Activated CD8-positive, alpha-beta memory T cell treated with anti-CD3 and anti-CD28 coated beads, Interleukin-2, amount 50 U/mL, for 24 hours (primary cell): ENCODE data around the gene FIG4.
"Not testable (repeated sequence)": the region's sequence is repeated elsewhere in the genome, so short reads cannot be mapped to it uniquely, and the experiment has no call there.

Experiments
- DNase-seq: peaks from one replicate; pipeline ENCODE4 v3.0.0-alpha.2; 2020; ENCODE audit errors: extremely low read depth

The FIG4 gene

GRCh38 chr6:109759098-109759955 lies 68.2 kb downstream of the FIG4 start:
- DNase-seq, result no peak

DNA sequence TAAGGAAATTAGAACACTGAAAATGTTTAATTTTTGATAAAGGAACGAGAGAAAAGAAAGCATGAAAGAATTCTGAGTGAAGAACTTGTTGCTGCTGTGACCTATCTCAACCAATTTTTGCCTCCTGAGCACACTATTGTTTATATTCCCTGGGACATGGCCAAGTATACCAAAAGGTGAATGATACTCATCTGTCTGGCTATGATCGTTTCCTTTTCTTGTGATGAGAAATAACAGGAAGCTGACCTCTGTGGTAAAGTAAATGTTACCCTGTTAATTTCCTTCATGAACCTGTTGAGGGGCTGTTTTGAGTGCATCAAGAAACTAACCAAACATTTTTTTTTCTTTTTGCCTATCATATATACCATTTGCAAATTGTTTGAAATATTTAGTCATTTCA lies 69.1 kb downstream of the FIG4 start:
- no peak for DNase-seq

- DNase-seq, result no peak
These were observed 71.1 kb downstream of the FIG4 start for GRCh38 chr6:109762166-109762565.

DNA sequence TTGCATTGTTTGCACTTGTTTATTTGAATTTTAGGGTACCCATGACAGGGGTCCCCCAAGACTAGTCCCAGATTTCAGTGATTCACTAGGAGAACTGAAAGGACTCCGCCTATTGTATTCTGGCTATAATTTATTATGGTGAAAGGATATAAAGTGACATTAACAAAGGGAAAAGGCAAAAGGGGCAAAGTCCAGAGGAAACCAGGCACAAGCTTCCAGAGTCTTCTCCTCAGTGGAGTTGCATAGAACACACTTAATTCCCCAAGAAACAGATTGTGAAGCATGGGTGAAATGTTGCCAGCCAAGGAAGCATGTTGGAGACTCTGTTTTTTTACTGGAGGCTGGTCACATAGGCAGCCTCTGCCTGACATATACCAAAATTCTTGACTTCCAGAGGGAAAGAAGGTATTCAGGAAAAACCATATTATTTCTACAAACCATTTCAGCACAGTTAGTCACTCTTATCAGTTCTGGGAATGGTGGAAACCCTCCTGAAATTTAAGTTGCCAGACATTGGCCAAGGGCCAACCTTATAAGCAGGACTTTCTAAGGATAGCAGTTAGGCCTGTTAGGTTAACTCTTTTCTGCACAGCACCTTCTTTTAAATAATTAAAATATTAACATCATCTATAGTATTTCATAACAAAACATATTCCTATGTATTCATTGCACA lies 71.8 kb downstream of the FIG4 start:
- no peak for DNase-seq

DNA sequence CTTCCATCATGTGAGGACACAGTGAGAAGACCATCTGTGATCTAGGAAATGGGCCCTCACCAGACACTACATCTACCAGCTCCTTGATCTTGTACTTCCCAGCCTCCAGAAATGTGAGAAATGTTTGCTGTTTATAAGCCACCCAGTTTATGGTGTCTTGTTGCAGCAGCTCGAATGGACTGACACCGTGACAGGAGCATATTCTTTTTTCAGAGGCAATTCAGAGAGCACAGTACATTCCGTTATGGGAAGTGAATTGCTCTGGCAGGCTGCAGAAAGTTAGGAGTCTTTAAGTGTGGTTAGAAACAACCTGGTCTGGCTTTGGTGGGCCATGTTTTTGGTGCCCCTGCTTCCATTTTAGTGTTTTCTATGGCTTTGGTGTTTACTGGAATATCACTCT lies 75.1 kb downstream of the FIG4 start:
- no peak for DNase-seq

- no peak for DNase-seq
These were observed 76.9 kb downstream of the FIG4 start for GRCh38 chr6:109767961-109768360.

GRCh38 chr6:109768485-109768884 lies 77.4 kb downstream of the FIG4 start:
- DNase-seq, result no peak

GRCh38 chr6:109769213-109769612 lies 78.1 kb downstream of the FIG4 start:
- DNase-seq, result no peak

DNA sequence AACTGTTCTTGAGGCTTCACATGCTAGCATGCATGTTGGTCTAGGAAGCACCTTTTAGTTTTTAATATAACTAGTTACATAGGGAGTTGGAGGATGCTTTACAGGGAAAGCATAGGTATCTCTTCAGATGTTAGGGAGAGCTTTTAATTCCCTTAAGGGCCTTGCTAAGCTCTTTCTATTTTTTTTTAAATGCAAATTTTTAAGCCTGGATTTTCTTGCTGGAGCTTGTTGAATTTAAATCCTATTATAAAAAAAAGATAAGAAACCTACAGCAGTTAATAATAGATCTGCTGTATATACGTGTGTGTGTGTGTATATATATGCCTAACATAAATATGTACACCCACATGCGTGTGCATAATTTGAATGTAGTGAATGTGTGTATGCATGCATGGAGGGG lies 79.0 kb downstream of the FIG4 start:
- no peak for DNase-seq

DNA sequence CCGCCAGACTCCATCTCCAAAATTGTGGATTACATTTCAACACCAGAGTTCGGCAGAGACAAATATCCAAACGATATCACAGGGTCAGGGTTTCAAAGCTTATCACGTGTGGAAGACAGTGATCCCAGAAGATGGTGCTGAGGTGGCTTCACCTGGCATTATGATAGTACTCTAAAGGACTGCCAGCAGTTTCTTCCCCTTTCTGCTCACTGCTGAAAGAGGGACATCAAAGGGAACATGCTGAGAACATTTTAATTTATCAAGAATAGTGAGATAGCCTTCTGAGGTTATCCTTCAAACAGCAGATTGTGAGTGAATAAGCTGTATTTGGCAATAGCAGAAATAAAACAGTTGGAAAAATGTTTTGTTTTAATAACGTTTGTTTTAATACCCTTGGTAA lies 79.7 kb downstream of the FIG4 start:
- DNase-seq, result no peak

DNA sequence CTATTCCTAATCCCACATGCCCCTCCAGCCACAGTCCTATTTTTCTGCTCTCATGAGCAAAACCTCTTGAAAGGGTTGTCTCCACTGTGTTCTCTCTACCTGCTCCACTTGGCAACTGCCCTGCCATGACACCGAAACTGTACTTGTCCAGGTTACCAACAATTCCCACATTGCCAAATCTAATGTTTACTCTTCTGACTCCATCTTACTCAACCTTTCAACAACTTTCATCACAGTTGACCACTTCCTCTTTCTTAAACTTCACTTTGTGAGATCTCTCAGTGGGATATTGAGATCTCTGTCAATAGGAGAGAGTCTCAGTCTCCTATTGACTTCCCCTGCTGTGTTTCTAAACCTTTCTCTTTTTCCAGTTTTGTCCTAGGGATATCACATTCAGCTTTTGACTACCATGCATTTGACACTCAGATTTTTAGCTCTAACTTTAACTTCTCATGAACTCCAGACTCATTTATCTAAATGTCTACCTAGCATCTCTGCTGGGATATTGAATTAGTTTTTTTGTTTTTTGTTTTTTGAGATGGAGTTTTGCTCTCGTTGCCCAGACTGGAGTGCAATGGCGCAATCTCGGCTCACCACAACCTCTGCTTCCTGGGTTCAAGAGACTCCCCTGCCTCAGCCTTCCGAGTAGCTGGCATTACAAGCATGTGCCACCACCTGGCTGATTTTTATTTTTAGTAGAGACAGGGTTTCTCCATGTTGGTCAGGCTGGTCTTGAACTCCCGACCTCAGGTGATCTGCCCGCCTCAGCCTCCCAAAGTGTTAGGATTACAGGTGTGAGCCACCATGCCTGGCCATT lies 81.1 kb downstream of the FIG4 start:
- DNase-seq, result not testable (repeated sequence)

DNA sequence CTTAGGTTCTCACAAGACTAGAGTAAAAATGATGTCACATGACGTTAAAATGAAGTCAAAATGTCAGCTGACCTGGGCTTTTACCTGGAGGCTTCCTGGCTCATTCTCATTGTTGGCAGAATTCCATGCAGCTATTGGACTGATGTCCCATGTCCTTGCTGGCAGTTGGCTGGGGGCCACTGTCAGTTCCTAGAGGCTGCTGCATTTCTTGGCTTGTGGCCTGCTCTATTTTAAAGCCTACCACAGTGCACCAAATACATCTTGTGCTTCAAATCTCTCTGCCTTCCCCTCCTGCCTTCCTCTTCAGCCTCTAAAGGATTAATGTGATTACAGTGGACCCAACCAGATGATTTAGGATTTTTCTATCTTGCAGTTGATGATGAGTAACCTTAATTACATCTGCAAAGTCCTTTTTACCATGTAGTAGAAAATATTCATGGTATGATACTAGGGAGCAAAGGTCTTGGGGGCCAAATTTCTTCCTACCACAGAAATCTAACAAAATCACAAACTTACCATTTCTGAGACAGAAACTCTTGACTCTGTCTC lies 81.9 kb downstream of the FIG4 start:
- DNase-seq, result no peak

- DNase-seq, result no peak
These were observed 89.9 kb downstream of the FIG4 start for GRCh38 chr6:109781001-109781400.

- no peak for DNase-seq
These were observed 91.4 kb downstream of the FIG4 start for GRCh38 chr6:109782491-109782999.

DNA sequence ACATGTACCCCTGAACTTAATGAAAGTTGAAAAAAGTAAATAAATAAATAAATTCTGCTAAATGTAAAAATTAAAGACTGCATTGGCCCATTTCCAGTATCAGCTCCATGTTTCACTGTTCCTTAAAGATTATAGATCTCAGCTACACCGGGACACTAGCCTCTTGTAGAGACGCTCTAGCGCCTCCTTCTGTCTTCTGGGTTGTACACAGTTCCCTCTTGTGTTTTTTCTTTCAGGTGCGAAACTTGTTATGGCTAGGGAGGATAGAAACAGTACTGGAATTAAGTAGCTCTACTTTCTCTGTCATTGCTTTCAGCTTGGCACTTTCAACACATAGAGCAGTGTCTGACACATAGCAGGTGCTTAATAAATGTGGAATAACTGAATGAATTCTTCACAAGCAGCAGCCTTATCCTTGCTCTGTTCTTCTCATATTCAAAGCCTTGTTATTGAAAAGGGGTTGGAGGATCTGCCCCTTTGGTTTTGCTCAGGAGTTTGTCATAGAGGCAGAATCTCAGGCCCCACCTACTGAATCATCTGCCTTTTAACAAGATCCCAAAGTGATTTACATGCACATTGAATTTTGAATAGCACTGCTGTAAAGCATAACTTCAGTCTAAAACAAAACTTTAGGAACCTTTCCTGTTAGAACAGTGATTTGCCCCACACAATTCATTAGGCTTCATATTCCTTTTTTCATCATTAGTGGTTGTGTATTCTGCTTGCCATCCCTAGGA lies 92.3 kb downstream of the FIG4 start:
- DNase-seq, result no peak

DNA sequence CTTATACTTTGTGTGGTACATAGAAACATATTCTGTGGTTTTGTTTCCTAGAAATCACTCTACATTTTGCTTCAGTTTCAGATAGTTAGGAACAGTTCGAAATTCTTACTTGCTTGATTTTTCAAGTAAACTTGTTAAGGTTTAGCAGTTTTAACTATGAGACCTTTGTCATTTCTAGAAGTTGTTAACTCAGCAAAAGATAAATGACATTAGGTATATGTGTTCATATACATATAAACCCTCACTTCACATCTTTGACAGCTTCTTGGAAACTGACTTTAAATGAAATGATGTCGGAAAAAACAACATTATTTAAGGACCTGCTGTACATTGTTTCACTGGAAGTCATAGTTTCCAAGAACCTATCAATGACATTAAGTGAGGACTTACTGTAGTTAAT lies 96.2 kb downstream of the FIG4 start:
- no peak for DNase-seq

DNA sequence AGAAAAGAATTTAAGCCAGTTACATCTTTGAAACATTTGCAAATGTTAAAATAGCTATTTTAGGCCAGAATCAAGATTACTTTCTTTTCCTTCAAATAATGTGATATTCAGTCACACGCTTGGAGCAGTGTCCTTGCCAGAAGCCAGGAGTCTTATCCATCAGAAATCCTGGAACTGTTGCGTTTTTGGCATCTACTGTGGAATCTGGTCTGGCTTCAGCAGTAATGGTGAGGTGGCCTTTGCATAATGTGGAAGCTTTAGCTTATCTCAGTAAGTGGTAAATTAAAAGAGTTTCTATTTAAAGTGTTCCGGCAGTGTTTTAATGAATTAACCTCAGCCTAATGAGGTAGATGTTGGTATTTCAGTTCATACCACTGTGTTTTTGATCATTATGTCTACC lies 97.6 kb downstream of the FIG4 start:
- no peak for DNase-seq

- DNase-seq, result no peak
These were observed 99.0 kb downstream of the FIG4 start for GRCh38 chr6:109790131-109790530.

DNA sequence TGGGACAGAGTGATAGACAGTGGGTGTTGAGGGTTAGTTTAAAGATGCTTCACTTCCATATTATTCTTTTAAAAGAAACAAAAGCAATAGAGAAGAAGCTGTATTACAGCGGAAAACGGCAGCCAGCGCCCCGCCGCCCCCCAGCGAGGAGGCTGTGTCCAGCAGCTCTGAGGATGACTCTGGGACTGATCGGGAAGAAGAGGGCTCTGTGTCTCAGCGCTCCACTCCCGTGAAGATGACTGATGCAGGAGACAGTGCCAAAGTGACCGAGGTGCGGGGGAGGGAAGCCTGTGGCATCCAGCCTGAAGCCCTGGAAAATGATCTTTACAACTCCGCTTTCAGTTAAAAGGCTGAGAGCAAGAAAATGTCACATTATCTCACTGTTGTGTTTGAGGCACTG lies 100.2 kb downstream of the FIG4 start:
- no peak for DNase-seq

DNA sequence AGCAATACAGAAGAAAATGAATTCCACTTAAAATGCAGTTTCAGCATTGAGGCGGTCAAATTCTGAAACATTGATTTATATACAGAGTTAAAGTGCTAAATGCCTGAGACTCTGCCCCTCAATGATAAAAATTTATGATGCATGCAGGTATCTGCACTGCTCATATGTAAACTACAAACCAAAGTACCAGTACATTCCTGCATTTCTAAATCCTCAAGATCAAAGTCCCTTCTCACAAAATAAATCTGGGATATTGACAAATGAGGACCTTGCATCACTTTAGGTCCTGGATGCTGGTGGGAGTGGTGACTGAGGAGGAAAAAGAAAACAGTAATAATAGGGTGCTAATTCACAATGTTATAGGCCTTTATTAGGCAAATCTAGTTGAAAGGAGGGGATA lies 101.9 kb downstream of the FIG4 start:
- DNase-seq, result no peak

GRCh38 chr6:109793792-109794191 lies 102.7 kb downstream of the FIG4 start:
- DNase-seq, result no peak
